HG03045 (cell line): ENCODE results near the gene AASDH.

Experiments
- ATAC-seq: cut with Tn5 transposase; IDR thresholded peaks from one replicate; pipeline ENCODE4 v1.9.1; 2021; ENCODE audit warnings: mild to moderate bottlenecking, moderate library complexity; ENCODE audit not compliant: unreplicated experiment

AASDH gene

GRCh38 chr4:56289934-56290333 lies 97.4 kb downstream of the AASDH start:
- ATAC-seq, result no peak

DNA sequence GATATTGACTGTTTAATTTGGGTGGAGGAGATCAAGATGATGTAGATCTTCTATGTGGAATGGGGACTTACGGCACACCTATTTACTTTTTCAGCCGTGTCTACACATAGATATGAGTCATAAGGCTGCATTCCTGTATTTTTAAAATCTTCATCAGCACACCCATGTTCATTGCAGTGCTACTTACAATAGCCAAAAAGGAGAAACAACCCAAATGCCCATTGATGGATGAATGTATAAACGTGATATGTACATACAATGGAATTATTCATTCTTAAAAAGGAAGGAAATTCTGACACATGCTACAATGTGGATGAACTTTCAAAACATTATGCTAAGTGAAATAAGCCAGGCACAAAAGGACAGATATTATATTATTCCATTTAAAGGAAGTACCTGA lies 98.6 kb downstream of the AASDH start:
- no peak for ATAC-seq
